ENCODE results near the gene KIF19. TPM values are rescaled to one million over a fixed set of nuclear protein-coding genes. Genes with fewer than 3 reads are reported as not detected.

KIF19 gene
- polyA plus RNA-seq, 5 donors = 0.63 to 2.6 (median 1.5) TPM

DNA sequence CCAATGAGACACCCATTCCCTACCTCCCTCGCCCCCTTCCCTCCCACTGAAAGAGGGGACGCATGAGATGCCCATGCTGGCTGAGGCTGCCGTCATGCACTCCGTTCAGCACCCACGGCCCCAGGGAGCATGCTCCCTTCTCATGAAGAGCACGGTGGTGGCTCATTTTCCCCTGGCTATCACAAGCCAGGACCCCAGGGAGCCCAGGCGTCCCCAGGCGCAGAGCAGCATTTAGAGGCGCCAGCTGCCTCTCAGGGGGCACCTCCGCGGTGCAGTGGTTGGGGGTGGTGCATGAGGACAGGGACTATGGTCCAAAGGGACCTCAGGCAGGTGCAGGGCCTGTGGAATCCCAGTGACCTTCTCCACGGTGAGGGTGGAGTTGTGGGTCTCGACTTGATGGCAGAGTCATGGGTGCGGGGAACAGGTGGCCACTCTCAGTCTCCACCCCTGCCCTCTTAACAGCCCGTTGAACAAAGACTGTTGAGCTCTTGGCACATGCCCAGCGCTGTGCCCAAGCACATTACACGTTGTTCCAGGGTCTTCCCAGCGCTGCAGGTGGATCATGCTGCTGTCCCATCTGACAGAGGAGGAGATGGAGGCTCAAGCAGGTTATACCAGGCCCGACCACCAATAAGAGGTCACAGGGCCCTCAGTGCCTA, 13.6 kb downstream of the KIF19 start:
- no peak for DNase-seq

- DNase-seq = no peak
These were observed 14.5 kb downstream of the KIF19 start for GRCh38 chr17:74340470-74341023.

DNA sequence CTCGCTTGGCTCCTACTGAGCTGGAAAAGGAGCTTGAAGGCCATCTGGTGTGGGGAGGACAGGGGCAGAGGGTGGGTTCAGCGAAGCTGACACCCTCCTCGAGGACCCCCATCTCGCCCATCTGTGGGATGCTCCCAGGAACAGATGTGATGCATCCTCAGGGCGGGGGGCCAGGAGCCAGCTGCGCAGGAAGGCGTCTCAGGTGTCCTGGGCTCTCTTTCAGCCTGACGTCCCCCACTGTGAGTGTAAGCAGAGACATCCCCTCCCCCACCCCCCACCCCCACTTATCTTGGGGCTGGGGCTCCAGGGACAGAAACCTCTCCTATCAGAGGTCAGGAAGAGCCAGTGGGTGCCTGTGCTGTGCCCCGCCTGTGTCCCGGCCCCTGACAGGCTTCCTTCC, 16.2 kb downstream of the KIF19 start:
- no peak for DNase-seq

GRCh38 chr17:74343121-74343520, 17.1 kb downstream of the KIF19 start:
- no peak for DNase-seq

DNA sequence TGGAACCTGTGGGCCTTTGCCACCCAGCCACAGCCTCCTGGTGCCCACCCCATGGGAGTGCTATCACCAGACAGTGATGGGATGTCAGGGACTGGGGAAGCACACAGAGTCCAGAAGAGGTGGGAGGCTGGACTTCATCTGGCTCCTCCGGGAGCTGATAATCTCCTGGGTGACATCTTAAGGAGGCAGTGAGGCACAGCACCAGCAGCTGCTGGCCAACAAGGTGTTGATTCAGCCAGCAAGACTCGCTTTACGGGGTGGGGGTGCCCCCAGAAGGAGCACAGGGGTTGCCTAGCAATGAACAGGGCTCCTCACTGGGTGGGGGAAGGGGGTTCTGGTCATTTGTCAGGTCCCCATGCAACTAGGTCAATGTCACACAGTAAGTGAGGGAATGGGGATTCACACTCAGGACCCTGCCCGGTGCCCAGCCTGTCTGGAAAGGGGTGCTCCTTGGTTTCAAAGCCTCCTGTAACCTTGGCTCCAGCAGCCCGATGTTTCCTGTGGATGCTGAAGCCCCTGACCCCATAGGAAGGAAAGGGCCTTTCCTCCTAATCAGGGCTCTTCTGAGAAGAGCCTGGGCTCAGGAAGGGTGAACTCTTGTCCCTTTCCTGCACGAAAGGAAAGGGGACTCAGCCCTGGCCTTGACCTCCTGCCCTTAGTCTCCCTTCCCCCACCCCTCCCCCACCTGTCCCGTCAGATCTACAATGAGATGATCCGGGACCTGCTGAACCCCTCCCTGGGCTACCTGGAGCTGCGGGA, 17.7 kb downstream of the KIF19 start:
- no peak for DNase-seq

GRCh38 chr17:74344658-74345057, 18.6 kb downstream of the KIF19 start:
- no peak for DNase-seq

DNA sequence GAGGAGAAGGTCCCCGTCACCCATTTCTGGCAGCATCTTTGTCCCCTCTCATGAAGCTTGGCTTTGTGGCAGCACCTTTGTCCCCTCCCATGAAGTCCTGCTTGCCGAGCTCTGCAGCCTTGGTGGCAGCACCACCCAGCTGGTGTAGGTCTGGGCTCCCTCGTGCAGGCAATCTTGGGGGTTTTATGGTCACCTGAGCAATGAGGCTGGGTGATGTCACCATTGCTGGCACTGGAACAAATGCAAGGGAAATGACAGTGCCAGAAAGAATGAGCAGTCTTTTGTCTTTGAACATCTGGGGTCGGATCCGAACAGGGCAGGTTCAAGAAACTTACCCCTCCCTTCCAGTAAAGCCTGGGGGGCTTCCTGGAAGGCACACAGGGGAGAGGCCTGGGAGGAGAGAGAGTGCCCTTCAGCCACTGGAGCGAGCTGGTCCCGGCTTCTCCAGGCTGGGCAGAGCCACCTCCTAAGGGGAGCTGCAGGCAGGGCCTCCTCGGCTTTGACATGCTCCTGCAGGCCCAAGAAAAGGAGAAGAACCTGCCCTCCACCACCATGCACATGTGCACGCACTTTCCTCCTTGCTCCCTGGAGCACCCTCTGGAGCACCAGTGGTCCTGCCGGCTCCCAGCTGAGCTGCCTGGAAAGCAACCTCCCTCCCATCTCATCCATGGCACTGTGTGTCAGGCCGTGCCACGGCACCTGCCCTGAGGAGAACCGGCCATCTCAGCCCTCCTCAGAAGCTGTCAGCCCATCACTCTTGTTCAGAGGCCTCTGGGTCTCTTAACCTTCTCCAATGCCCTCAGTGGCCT, 19.6 kb downstream of the KIF19 start:
- no peak for DNase-seq

GRCh38 chr17:74347646-74348045, 21.6 kb downstream of the KIF19 start:
- DNase-seq = no peak

DNA sequence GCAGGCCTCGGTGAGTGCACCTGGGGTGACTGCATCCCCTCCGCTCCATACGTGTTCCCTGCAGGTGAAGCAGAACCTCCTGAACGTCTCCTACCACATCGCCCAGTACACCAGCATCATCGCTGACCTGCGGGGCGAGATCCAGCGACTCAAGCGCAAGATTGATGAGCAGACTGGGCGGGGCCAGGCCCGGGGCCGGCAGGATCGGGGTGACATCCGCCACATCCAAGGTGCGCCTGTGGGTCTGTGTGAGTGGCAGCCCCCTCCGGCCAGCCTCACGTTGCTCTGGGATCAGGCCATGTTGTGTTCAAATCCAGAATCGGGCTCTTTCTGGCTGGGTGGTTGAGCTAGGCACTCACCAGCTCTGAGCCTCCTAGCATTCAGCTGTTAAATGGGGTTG, 23.1 kb downstream of the KIF19 start:
- no peak for DNase-seq

GRCh38 chr17:74350486-74350885, 24.5 kb downstream of the KIF19 start:
- no peak for DNase-seq

DNA sequence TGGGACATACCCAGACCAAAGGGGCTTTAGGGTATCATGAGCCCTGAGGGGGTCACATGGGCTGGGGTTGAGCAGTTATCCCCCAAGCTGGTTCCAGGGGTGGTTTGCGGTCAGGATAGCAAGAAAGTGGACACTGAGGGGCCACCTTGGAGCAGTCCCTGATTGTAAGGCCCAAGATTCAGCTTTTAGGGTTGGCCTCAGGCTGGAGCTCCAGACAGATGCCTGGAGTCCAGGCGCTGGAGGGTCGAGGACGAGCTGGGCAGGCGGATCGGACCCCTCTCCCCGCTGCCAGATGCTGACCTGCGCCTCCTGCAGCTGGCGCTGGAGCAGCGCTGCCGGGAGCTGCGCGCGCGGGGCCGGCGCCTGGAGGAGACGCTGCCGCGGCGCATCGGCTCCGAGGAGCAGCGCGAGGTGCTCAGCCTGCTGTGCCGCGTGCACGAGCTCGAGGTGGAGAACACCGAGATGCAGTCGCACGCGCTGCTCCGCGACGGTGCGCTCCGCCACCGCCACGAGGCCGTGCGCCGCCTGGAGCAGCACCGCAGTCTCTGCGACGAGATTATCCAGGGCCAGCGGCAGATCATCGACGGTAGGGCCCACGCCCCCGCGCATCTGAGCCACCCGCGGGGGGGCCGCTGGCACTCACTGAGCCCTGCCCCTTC, 25.7 kb downstream of the KIF19 start:
- no peak for DNase-seq

DNA sequence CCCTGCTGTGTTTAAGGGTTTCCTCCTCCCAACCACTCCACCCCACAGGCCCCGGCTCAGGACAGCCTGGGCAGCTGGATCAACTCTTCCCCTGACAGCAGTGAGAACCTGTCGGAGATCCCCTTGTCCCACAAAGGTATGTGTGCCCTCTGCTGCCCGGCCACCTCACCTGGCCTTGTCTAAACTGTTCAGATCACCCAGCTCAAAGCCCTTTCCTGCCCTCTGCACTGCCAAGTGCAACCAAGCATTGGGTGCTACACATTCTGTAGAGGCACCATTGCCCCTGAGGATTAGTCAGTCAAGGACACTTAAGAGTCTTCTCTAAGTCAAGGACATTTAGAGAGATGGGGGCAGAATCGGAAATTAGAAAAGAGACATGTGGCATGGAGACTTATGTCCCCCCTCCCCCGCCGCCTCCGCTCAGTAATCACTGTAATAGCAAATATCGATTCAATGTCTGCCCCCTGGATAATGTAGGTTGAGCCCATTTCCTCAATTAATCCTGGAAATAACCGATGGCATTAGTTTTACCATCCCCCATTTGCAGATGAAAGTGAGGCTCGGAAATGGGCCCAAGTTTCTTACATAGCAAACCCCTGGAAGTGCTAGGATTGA, 27.5 kb downstream of the KIF19 start:
- DNase-seq = no peak

- DNase-seq = no peak
These were observed 28.1 kb downstream of the KIF19 start for GRCh38 chr17:74354123-74354522.

DNA sequence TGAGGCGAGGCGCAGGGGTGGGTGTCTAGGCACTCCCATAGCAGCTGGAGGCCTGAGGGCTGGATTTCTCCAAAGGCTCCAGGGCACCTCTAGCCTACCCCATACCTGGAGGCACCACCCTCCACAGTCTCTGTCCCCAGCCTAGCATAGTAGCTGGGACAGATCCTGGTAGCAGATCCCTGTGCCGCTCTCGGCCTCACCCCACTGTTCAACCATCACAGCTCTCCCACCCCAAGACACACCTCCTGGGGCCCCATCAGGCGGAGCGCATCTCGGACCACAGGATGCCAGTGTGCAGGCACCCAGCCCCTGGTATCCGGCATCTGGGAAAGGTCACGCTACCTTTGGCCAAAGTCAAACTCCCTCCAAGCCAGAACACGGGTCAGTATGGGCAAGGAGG, 28.5 kb downstream of the KIF19 start:
- DNase-seq = no peak

DNA sequence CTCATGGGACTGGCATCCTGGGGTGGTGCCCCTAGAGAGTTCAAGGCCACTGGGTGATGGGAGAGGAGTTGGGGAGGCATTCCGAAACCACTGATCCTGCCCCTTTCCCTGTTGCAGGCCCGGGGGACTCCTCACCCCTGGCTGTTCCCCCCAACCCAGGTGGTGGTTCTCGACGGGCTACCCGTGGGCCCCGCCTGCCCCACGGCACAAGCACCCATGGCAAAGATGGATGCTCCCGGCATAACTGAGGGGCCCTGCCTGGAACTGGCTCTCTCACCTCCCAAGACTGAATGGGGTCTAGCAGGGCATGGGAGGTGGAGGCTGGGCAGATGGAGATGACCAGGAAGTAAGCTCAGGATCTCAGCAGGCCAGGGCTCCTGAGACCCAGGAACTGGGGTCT, 29.0 kb downstream of the KIF19 start:
- no peak for DNase-seq

DNA sequence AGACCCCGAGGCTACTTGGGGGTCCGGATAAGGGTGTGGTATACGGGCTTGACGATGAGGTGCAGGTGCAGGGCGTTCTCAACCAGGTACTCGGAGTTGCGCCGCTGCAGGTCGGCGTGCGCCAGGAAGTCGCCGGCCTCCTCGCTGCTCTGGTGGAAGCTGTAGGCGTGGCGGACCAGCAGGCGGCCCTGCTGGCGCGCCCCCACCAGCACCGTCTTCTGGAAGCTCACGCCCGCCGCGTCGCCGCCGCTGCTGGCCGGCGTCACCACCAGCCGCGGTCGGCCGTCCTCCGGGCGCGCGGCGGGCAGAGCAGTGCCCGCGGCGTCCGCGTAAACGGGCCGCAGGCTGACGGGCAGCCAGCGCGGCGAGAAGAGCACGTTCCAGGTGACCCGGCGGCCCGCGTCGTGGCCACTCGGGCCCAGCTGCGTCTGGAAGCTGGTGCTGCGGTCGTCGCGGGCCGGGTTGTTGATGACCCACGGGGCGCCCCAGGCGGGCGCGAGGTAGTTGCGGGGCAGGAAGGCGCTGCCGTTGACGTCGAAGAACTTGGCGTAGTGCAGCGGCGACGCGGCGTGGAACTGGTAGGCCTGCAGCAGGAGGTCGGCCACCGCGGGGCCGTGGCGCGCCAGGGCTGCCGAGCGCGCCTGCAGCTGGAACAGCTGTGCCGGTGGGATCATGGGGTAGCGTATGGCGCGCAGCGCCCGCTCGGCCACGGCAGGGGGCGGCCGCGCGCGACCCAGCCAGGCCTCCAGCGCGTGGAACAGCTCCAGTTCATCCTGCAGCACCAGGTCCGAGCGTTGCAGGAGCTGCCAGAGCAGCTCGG, 30.8 kb downstream of the KIF19 start:
- DNase-seq = no peak

- DNase-seq = no peak
These were observed 31.4 kb downstream of the KIF19 start for GRCh38 chr17:74357466-74357809.

GRCh38 chr17:74358697-74359096, 32.7 kb downstream of the KIF19 start:
- DNase-seq = no peak

DNA sequence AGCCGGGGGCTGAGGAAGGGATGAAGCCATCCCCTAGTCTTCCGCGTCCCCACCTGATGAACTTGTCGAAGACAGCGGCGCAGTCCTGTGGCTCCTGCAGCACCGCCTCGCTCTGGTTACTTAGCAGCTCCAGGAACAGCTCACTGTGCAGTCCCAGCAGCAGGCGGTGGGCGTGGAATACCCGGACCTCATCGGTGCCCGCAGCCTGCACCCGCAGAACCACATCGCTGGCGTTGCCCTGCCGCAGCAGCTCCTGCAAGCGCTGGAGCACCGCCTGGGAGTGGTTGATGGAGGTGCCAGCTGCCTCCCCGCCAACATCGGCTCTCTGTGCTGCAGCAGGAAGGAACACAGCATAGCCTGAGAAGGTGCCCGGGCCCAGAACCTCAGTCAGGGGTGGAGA, 33.9 kb downstream of the KIF19 start:
- no peak for DNase-seq

DNA sequence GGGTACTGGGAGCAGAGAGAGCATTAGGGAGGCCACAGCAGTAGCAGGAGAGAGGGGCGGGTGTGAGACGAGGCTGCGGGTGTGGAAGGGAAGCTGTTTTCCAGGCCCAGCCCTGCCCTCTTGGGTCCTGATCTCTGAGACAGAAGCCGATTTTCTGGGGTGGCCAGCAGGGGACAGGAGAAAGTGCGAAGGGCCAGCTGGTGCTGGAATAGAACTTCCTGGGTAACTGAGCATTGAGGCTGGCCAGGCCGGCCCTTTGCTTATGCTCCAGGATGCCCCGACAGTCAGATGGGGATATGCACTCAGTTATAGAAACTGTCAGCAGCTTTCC, 34.8 kb downstream of the KIF19 start:
- no peak for DNase-seq

Measured in right lung (tissue), 5 donors.